ENCODE measurements around the gene ECE1.

GRCh38 chr1:21265644-21266043 lies 24.6 kb downstream of the ECE1 start:
- no peak for TF ChIP-seq CTCF (IDR thresholded peaks at IDR 0.05)
- TF ChIP-seq POLR2AphosphoS5 (IDR thresholded peaks at IDR 0.05; ENCODE audit: low read depth, low read length), result no peak
